H1 (cell line): Measurements from ENCODE around the gene DTX3. TPM values are rescaled to one million over a fixed set of nuclear protein-coding genes. Genes with fewer than 3 reads are reported as not detected.

Experiments used
- CBX5 ChIP-seq: fragments of 300-800, 300-1000 bp; sonication (generic); IDR thresholded peaks from 2 replicates; pipeline ENCODE4 v1.7.1; 2016; ENCODE audit warnings: antibody characterized with exemption, low read length, low read depth
- CHD7 ChIP-seq: fragments of 300-600 bp; sonication (generic); IDR thresholded peaks from 2 replicates; pipeline ENCODE4 v1.7.1; 2012; ENCODE audit warnings: low read length, moderate library complexity, mild to moderate bottlenecking, inconsistent platforms; ENCODE audit not compliant: insufficient replicate concordance
- CTBP2 ChIP-seq: IDR thresholded peaks from 2 replicates; pipeline ENCODE4 v1.7.0; 2011; ENCODE audit warnings: borderline replicate concordance, mild to moderate bottlenecking, moderate library complexity, mixed read lengths, low read length; ENCODE audit not compliant: insufficient read depth, insufficient read length
- KDM5A ChIP-seq: fragments of 200-600 bp; IDR thresholded peaks from 2 replicates; pipeline ENCODE4 v1.7.1; 2012; ENCODE audit warnings: mild to moderate bottlenecking, low read length, inconsistent platforms, mixed read lengths
- MAFK ChIP-seq: IDR thresholded peaks from 2 replicates; pipeline ENCODE4 v1.6.1; 2012; ENCODE audit warnings: low read depth, mild to moderate bottlenecking, improper control_type of control experiment, low read length
- polyA plus RNA-seq, 7 experiments: library from polyadenylated mRNA; depleted of rRNA in 3 of 7; stranded (reverse) in 5 of 7; unstranded in 2 of 7; fragments of >200 nt in 5 of 7; fragments of 200-250 nt in 2 of 7; gene quantifications; 1 replicate in 5 of 7; 2 replicates in 1 of 7; 4 replicates in 1 of 7; pipeline versions ENCODE4 v1.2.1 to v1.2.3, GENCODE V29; 2011 to 2013; ENCODE audit warnings: missing spikeins in 2 of 7, mixed read lengths in 2 of 7
- total RNA-seq: library from RNA; stranded (reverse); fragmentation: NEBNext Ultra II Directional; extraction: Animal tissue kit (Norgen Biotek cat#: 25700); gene quantifications from 2 replicates; pipeline ENCODE4 v1.2.1, GENCODE V29; 2021

Gene DTX3
- total and polyA plus RNA-seq, 2 of the 8 experiments (the other 6 are each of a cell fraction or from before 2014, with no cell fraction given): 41.8 to 92.5 TPM

DNA sequence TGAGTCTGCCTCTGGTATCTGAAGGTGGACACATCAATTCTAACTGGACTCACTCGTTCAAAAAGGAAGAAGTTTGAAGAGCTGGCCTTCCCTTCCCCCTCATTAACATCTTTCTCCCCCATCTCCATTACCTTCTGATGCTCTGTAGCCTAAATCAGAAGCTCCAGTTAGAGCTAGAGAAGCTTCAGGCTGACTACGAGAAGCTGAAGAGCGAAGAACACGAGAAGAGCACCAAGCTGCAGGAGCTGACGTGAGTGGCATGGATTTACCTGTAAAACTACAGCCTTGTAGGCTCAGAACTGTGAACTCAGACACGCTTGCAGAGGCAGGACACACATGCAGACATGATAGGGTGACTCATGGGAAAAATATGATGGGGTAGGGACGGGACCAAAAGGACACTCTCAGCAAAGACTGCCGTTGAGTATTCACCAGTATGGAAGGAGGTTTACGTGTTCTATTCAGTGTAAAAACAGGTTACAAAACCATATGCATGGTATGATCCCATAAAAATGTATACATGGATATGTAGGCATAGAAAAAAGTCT, 27.9 kb upstream of the DTX3 start (continued):
- no peak for TF ChIP-seq CHD7
- no peak for TF ChIP-seq KDM5A
- no peak for TF ChIP-seq MAFK
- TF ChIP-seq CBX5: no peak
- TF ChIP-seq CTBP2: no peak
